ENCODE results near the gene ID4.

Gene ID4

DNA sequence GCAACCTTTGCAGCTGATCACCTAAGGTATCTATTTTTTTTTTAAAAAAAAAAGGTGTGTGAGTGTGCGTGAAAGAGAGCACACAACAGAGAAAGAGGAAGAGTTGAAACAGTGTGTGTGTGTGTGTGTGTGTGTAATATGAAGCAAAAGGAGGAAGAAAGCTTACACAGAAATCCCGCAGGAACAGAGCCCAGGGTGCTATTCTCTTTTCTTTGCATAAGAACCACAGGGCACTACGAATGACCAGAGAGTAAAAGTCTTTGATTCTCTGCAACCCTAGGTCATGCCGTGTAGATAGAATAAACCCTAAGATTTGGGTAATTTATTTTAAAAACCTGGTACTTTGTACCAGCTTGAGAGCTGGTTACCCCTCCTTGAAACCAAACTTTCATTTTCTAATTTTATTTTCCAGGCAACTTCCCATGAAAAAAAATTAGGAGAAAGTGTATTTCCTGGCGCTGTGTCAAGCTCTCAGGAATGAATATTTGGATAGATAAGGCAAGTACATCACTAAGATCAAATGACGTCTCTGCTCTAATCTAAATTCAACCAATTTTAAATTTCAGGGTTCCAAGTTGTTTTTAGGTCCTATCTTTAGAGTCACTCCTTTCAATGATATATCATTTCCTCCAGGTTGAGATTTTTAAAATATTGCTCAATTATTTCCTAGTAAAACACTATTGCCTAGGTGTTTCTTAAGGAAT, 47.9 kb upstream of the ID4 start:
- no peak for TF ChIP-seq ZFP37 (tag by site-specific recombination; IDR thresholded peaks at IDR 0.05)
- no peak for TF ChIP-seq ZBTB6 (tag by site-specific recombination; IDR thresholded peaks at IDR 0.05)
- no peak for TF ChIP-seq HOXA7 (CRISPR knock-in tag; IDR thresholded peaks at IDR 0.05; ENCODE audit: borderline replicate concordance)
- TF ChIP-seq, protein P1, sequence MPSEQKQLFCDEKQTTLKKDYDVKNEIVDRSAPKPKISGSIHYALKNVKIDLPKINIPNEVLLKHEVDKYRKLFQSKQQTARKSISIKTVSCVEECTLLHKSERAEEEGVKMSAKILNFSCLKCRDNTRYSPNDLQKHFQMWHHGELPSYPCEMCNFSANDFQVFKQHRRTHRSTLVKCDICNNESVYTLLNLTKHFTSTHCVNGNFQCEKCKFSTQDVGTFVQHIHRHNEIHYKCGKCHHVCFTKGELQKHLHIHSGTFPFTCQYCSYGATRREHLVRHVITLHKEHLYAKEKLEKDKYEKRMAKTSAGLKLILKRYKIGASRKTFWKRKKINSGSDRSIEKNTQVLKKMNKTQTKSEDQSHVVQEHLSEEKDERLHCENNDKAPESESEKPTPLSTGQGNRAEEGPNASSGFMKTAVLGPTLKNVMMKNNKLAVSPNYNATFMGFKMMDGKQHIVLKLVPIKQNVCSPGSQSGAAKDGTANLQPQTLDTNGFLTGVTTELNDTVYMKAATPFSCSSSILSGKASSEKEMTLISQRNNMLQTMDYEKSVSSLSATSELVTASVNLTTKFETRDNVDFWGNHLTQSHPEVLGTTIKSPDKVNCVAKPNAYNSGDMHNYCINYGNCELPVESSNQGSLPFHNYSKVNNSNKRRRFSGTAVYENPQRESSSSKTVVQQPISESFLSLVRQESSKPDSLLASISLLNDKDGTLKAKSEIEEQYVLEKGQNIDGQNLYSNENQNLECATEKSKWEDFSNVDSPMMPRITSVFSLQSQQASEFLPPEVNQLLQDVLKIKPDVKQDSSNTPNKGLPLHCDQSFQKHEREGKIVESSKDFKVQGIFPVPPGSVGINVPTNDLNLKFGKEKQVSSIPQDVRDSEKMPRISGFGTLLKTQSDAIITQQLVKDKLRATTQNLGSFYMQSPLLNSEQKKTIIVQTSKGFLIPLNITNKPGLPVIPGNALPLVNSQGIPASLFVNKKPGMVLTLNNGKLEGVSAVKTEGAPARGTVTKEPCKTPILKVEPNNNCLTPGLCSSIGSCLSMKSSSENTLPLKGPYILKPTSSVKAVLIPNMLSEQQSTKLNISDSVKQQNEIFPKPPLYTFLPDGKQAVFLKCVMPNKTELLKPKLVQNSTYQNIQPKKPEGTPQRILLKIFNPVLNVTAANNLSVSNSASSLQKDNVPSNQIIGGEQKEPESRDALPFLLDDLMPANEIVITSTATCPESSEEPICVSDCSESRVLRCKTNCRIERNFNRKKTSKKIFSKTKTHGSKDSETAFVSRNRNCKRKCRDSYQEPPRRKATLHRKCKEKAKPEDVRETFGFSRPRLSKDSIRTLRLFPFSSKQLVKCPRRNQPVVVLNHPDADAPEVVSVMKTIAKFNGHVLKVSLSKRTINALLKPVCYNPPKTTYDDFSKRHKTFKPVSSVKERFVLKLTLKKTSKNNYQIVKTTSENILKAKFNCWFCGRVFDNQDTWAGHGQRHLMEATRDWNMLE (tag by site-specific recombination; conservative IDR thresholded peaks at IDR 0.05; ENCODE audit: low read depth), result no peak
- no peak for TF ChIP-seq ZBTB11 (tag by site-specific recombination; conservative IDR thresholded peaks at IDR 0.05; ENCODE audit: low read depth)
- TF ChIP-seq KLF1 (tag by site-specific recombination; IDR thresholded peaks at IDR 0.05), result no peak
- no peak for TF ChIP-seq RBAK (tag by site-specific recombination; IDR thresholded peaks at IDR 0.05)
- no peak for TF ChIP-seq FEZF1 (tag by site-specific recombination; IDR thresholded peaks at IDR 0.05)
- no peak for TF ChIP-seq GLIS1 (tag by site-specific recombination; IDR thresholded peaks at IDR 0.05)
- TF ChIP-seq ZNF677 (tag by site-specific recombination; IDR thresholded peaks at IDR 0.05), result no peak
- Histone ChIP-seq H3K36me3 (ENCODE audit: control insufficient read depth in 2 of 2, insufficient read depth in 1 of 2, low read length in 2 of 2) (no peaks in the 10 kb centered on the region), H3K9me3 (ENCODE audit: control insufficient read depth, insufficient read depth, low read depth, low read length) (no peaks in the 10 kb centered on the region), H3K4me3 (ENCODE audit: low read depth, low read length) (no peak overlapping the region), H3K4me1 (ENCODE audit: control insufficient read depth, insufficient read depth, low read length) (no peaks in the 10 kb centered on the region), H3K27ac (ENCODE audit: extremely low read depth, low read depth, low read length) (no peak overlapping the region)
- POLR2A ChIA-PET, result no interaction called here
- CTCF ChIA-PET, result no interaction called here

GRCh38 chr6:19791267-19791666, 45.9 kb upstream of the ID4 start:
- H3K4me3 ChIP-seq (ENCODE audit: low read depth, low read length), result no peak overlapping the region
- no peaks in the 10 kb centered on the region for H3K36me3 ChIP-seq (ENCODE audit: control insufficient read depth in 2 of 2, insufficient read depth in 1 of 2, low read length in 2 of 2)
- H3K27ac ChIP-seq (ENCODE audit: extremely low read depth, low read depth, low read length), result no peak overlapping the region
- H3K4me1 ChIP-seq (ENCODE audit: control insufficient read depth, insufficient read depth, low read length), result no peaks in the 10 kb centered on the region
- POLR2A ChIA-PET, result interaction anchor here (1.4 kb wide), 1 partner anchor 46 kb away, joined by 3 read pairs; the partner anchor contains the start of gene ID4
- CTCF ChIA-PET, result no interaction called here
- H3K9me3 ChIP-seq (ENCODE audit: control insufficient read depth, insufficient read depth, low read depth, low read length), result no peaks in the 10 kb centered on the region
- no peak for TF ChIP-seq MEIS1 (CRISPR knock-in tag; IDR thresholded peaks at IDR 0.05; ENCODE audit: borderline replicate concordance)
- no peak for TF ChIP-seq SP7 (tag by site-specific recombination; IDR thresholded peaks at IDR 0.05)
- no peak for TF ChIP-seq KLF1 (tag by site-specific recombination; IDR thresholded peaks at IDR 0.05)
- TF ChIP-seq ZNF621 (tag by site-specific recombination; IDR thresholded peaks at IDR 0.05), result no peak
- no peak for TF ChIP-seq ZNF221 (tag by site-specific recombination; IDR thresholded peaks at IDR 0.05; ENCODE audit: borderline replicate concordance)
- no peak for TF ChIP-seq ZNF600 (tag by site-specific recombination; IDR thresholded peaks at IDR 0.05)
- TF ChIP-seq SP3 (tag by site-specific recombination; IDR thresholded peaks at IDR 0.05), result no peak
- TF ChIP-seq ZNF280C (tag by site-specific recombination; IDR thresholded peaks at IDR 0.05), result no peak
- no peak for TF ChIP-seq ZNF701 (tag by site-specific recombination; IDR thresholded peaks at IDR 0.05)
- TF ChIP-seq, protein P2, sequence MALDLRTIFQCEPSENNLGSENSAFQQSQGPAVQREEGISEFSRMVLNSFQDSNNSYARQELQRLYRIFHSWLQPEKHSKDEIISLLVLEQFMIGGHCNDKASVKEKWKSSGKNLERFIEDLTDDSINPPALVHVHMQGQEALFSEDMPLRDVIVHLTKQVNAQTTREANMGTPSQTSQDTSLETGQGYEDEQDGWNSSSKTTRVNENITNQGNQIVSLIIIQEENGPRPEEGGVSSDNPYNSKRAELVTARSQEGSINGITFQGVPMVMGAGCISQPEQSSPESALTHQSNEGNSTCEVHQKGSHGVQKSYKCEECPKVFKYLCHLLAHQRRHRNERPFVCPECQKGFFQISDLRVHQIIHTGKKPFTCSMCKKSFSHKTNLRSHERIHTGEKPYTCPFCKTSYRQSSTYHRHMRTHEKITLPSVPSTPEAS (tag by site-specific recombination; IDR thresholded peaks at IDR 0.05), result no peak
- no peak for TF ChIP-seq ZFHX2 (tag by site-specific recombination; conservative IDR thresholded peaks at IDR 0.05)
- no peak for TF ChIP-seq ZNF529 (tag by site-specific recombination; IDR thresholded peaks at IDR 0.05; ENCODE audit: insufficient replicate concordance)
- no peak for TF ChIP-seq SP2 (tag by site-specific recombination; IDR thresholded peaks at IDR 0.05)
